SU-DHL-6 (cell line): ENCODE data around the gene OR10V1.

Source experiments
- H2AFZ ChIP-seq: fragments of 200-600 bp; sonication (generic); 2 replicates; pipeline ENCODE4 v1.6.1; 2014; ENCODE audit warnings: low read depth, mild to moderate bottlenecking, moderate library complexity, mixed read lengths, antibody characterized with exemption, low read length; ENCODE audit not compliant: severe bottlenecking
- H3F3A ChIP-seq: fragments of 200-600 bp; shearing (Covaris generic); 2 replicates; pipeline ENCODE4 v1.6.0; 2016; ENCODE audit warnings: antibody characterized with exemption, mild to moderate bottlenecking; ENCODE audit not compliant: insufficient read depth
- H3K27ac ChIP-seq: fragments of 200-600 bp; sonication (generic); 2 replicates; pipeline ENCODE4 v1.5.1; 2016; ENCODE audit warnings: low read depth, mild to moderate bottlenecking, low read length, moderate library complexity, mixed read lengths
- H3K27me3 ChIP-seq: fragments of 200-600 bp; sonication (generic), shearing (Covaris generic); 2 replicates; pipeline ENCODE4 v1.6.0; 2014; ENCODE audit warnings: mild to moderate bottlenecking, low read length
- H3K36me3 ChIP-seq: fragments of 200-600 bp; sonication (generic); 2 replicates; pipeline ENCODE4 v1.6.1; 2014; ENCODE audit warnings: mild to moderate bottlenecking, low read length, mixed read lengths
- H3K4me2 ChIP-seq: fragments of 300-600, 200-600 bp; shearing (Covaris generic), sonication (generic); 2 replicates; pipeline ENCODE4 v1.6.0; 2014; ENCODE audit warnings: low read length, low read depth, mild to moderate bottlenecking; ENCODE audit not compliant: poor library complexity, severe bottlenecking
- H3K4me3 ChIP-seq: fragments of 200-600 bp; sonication (generic); 2 replicates; pipeline ENCODE4 v1.5.1; 2014; ENCODE audit warnings: antibody characterized with exemption, low read length, mild to moderate bottlenecking, mixed read lengths; ENCODE audit not compliant: insufficient read depth, poor library complexity, severe bottlenecking
- H3K79me2 ChIP-seq: fragments of 200-600 bp; sonication (generic); 2 replicates; pipeline ENCODE4 v1.6.1; 2014; ENCODE audit warnings: mild to moderate bottlenecking, low read length, moderate library complexity; ENCODE audit not compliant: insufficient read depth
- H3K9ac ChIP-seq: fragments of 200-600 bp; sonication (generic); 2 replicates; pipeline ENCODE4 v1.7.0; 2014; ENCODE audit warnings: mild to moderate bottlenecking, low read length
- H3K9me2 ChIP-seq: fragments of 200-600 bp; sonication (generic); replicated peaks from 2 replicates; pipeline ENCODE4 v1.6.1; 2014; ENCODE audit warnings: low read length; ENCODE audit not compliant: insufficient read depth
- H3K9me3 ChIP-seq: fragments of 200-600 bp; sonication (generic); 2 replicates; pipeline ENCODE4 v1.6.1; 2014; ENCODE audit warnings: low read length, mixed read lengths; ENCODE audit not compliant: insufficient read depth
- H4K20me1 ChIP-seq: fragments of 200-600 bp; sonication (generic); 2 replicates; pipeline ENCODE4 v1.6.1; 2014; ENCODE audit warnings: low read depth, mild to moderate bottlenecking, antibody characterized with exemption, low read length, moderate library complexity, mixed read lengths
- EZH2phosphoT487 ChIP-seq: fragments of 200-600 bp; sonication (generic), shearing (Covaris generic); conservative IDR thresholded peaks from 2 replicates; pipeline ENCODE4 v1.6.1; 2018; ENCODE audit warnings: mild to moderate bottlenecking, antibody characterized with exemption, low read length, moderate library complexity, mixed read lengths
- TF ChIP-seq, protein P1 (sequence below): fragments of 200-600 bp; sonication (generic); IDR thresholded peaks from one replicate; pipeline ENCODE4 v1.5.1; 2017; ENCODE audit warnings: antibody characterized with exemption, mild to moderate bottlenecking, low read length, moderate library complexity; ENCODE audit not compliant: insufficient read depth, poor library complexity, severe bottlenecking

OR10V1 gene

GRCh38 chr11:59678118-59678812 is 35.4 kb downstream of the OR10V1 start:
- Histone ChIP-seq H2AFZ (no peak overlapping the region), H3K36me3 (no peaks in the 10 kb centered on the region), H3K27ac (no peak overlapping the region), H3K79me2 (no peaks in the 10 kb centered on the region), H3K9me3 (no peaks in the 10 kb centered on the region), H3K27me3 (no peaks in the 10 kb centered on the region), H3K9ac (no peak overlapping the region), H3K9me2 (no peaks in the 10 kb centered on the region), H3K4me2 (no peak overlapping the region), H3F3A (no peaks in the 10 kb centered on the region), H4K20me1 (no peaks in the 10 kb centered on the region), H3K4me3 (no peak overlapping the region)
- TF ChIP-seq EZH2phosphoT487 = no peak
- TF ChIP-seq, protein P1, sequence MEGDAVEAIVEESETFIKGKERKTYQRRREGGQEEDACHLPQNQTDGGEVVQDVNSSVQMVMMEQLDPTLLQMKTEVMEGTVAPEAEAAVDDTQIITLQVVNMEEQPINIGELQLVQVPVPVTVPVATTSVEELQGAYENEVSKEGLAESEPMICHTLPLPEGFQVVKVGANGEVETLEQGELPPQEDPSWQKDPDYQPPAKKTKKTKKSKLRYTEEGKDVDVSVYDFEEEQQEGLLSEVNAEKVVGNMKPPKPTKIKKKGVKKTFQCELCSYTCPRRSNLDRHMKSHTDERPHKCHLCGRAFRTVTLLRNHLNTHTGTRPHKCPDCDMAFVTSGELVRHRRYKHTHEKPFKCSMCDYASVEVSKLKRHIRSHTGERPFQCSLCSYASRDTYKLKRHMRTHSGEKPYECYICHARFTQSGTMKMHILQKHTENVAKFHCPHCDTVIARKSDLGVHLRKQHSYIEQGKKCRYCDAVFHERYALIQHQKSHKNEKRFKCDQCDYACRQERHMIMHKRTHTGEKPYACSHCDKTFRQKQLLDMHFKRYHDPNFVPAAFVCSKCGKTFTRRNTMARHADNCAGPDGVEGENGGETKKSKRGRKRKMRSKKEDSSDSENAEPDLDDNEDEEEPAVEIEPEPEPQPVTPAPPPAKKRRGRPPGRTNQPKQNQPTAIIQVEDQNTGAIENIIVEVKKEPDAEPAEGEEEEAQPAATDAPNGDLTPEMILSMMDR = no peak

DNA sequence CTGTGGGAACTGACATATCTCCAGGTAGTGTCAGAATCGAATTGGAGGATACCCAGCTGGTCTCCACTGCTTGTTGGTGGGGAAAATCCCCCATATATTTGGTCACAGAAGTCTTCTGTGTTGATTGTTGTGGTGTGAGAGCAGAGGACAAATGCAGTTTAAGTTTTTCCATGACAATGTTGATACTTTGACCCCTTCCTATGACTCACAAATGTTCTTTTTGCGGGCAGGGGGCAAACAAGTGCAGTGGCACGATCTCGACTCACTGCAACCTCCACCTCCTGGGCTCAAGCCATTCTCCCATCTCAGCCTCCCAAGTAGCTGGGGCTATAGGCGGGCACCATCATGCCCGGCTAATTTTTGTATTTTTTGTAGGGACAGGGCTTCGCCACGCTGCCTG is 37.4 kb downstream of the OR10V1 start:
- TF ChIP-seq, protein P1 = no peak
- no peak for TF ChIP-seq EZH2phosphoT487
- no peak overlapping the region for H3K4me2 ChIP-seq

DNA sequence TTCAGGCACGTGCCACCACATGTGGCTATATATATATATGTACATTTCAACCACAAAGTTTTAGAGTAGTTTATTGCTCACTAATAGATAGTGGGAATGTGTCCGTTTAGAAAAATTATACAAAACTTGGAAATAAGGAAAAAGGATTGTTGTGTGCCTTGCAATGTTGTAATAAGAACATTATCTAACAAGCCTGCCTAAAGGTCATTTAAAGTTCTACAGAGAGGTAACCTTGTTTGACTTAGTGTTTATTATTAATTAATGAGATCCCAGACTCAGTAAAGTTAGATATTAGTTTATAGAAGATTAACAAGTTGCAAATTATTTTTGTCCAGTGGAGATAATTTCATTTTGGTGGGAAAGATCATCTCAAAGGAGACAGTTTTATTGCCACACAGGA is 39.4 kb downstream of the OR10V1 start:
- Histone ChIP-seq H3F3A (no peaks in the 10 kb centered on the region), H3K79me2 (no peaks in the 10 kb centered on the region), H3K9me2 (no peaks in the 10 kb centered on the region), H3K4me2 (no peak overlapping the region), H4K20me1 (no peaks in the 10 kb centered on the region), H3K27ac (no peak overlapping the region), H3K36me3 (no peaks in the 10 kb centered on the region), H2AFZ (no peak overlapping the region), H3K27me3 (no peaks in the 10 kb centered on the region), H3K9me3 (no peaks in the 10 kb centered on the region), H3K4me3 (no peak overlapping the region), H3K9ac (no peak overlapping the region)
- TF ChIP-seq EZH2phosphoT487 = no peak
- TF ChIP-seq, protein P1 = no peak

More for the DNA sequence above, 37.4 kb downstream of the OR10V1 start:
- Histone ChIP-seq H3F3A (no peaks in the 10 kb centered on the region), H3K9me2 (no peaks in the 10 kb centered on the region), H3K36me3 (no peaks in the 10 kb centered on the region), H4K20me1 (no peaks in the 10 kb centered on the region), H3K9ac (no peak overlapping the region), H3K9me3 (no peaks in the 10 kb centered on the region), H3K79me2 (no peaks in the 10 kb centered on the region), H2AFZ (no peak overlapping the region), H3K27me3 (no peaks in the 10 kb centered on the region), H3K27ac (no peak overlapping the region), H3K4me3 (no peak overlapping the region)
